Thyroid gland (tissue), 4 donors: ENCODE results near the gene TANGO2. TPM values are rescaled to one million over a fixed set of nuclear protein-coding genes. Genes with fewer than 3 reads are reported as not detected.

ENCODE experiments used
- DNase-seq, 2 donors: peaks; one replicate each; pipeline ENCODE4 v3.0.0-alpha.2; 2019
- H3K27ac ChIP-seq, 3 donors: fragments of 200-600 bp; sonication (generic); 1 replicate in 2 of 3; 2 replicates in 1 of 3; pipeline ENCODE4 v1.5.1; 2016 to 2019; ENCODE audit warnings: mild to moderate bottlenecking in 1 of 3, moderate library complexity in 1 of 3
- H3K27me3 ChIP-seq: fragments of 200-600 bp; sonication (generic); one replicate; pipeline ENCODE4 v1.5.1; 2019
- H3K36me3 ChIP-seq, 2 donors: fragments of 200-600 bp; sonication (generic); one replicate each; pipeline ENCODE4 v1.5.1; 2016 to 2019
- H3K4me1 ChIP-seq, 2 donors: fragments of 200-600 bp; sonication (generic); one replicate each; pipeline ENCODE4 v1.5.1; 2017 to 2019
- H3K4me3 ChIP-seq, 3 donors: fragments of 200-600 bp; sonication (generic); replicated peaks in 1 of 3; 1 replicate in 2 of 3; 2 replicates in 1 of 3; pipeline ENCODE4 v1.5.1; 2016; ENCODE audit warnings: mild to moderate bottlenecking in 1 of 3
- H3K9me3 ChIP-seq: fragments of 200-600 bp; sonication (generic); one replicate; pipeline ENCODE4 v1.5.1; 2017
- POLR2A ChIP-seq, 2 donors: fragments of 450-650 bp; IDR thresholded peaks; one replicate each; pipeline ENCODE4 v1.6.1; 2017; ENCODE audit warnings: antibody characterized with exemption in 2 of 2, mild to moderate bottlenecking in 2 of 2, moderate library complexity in 1 of 2
- WGBS, 2 donors: methylation state at CpG; one replicate each; pipeline ENCODE4 v1.1.5; 2017; 5-methylcytosine and 5-hydroxymethylcytosine counted together
- intact Hi-C: fragments of 100-400 bp; cut with DNase I; formaldehyde crosslinking; loops from one replicate; pipeline ENCODE4 v1.15.1; 2023
- total RNA-seq, 4 donors: library from RNA; depleted of rRNA; stranded (reverse); fragments of >200 nt; gene quantifications; one replicate each; pipeline ENCODE4 v1.2.3, GENCODE V29; 2016
- TF ChIP-seq, protein P1 (sequence below), 6 experiments: fragments of 200-600 bp in 3 of 6; fragments of 450-650 bp in 3 of 6; sonication (generic) in 3 of 6; IDR thresholded peaks; one replicate each; pipeline ENCODE4 v1.5.1; 2016 to 2019; ENCODE audit warnings: antibody characterized with exemption in 6 of 6, mild to moderate bottlenecking in 2 of 6, inconsistent platforms in 1 of 6, moderate library complexity in 1 of 6

The TANGO2 gene
- total RNA-seq, 4 donors from 2014 or later, result 50.3 to 82.7 (median 65.2) TPM

DNA sequence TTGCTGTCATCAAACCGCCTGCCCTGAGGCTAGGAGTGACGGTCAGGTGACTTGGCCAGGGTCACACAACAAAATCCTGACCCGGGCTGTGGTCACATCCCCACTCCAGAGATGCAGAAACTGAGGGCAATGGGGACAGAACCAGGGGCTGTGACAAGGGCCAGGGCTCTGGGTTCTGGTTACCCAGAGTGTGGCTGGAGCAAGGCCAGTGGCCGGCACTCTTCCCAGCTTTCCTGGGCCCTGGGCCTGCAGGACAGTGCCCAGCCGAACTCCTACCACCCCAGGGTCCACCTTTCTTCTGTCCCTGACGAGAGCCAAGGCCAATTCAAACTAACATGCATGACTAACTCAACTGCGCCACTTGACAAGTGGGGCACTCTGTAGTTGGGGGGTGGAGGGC, 40.1 kb upstream of the TANGO2 start:
- no peaks in the 10 kb centered on the region for H3K27me3 ChIP-seq
- H3K27ac ChIP-seq, result peak overlapping the region; percentile 80 to 89 (median 89)
- TF ChIP-seq POLR2A (IDR thresholded peaks at IDR 0.05), result no peak
- TF ChIP-seq, protein P1, sequence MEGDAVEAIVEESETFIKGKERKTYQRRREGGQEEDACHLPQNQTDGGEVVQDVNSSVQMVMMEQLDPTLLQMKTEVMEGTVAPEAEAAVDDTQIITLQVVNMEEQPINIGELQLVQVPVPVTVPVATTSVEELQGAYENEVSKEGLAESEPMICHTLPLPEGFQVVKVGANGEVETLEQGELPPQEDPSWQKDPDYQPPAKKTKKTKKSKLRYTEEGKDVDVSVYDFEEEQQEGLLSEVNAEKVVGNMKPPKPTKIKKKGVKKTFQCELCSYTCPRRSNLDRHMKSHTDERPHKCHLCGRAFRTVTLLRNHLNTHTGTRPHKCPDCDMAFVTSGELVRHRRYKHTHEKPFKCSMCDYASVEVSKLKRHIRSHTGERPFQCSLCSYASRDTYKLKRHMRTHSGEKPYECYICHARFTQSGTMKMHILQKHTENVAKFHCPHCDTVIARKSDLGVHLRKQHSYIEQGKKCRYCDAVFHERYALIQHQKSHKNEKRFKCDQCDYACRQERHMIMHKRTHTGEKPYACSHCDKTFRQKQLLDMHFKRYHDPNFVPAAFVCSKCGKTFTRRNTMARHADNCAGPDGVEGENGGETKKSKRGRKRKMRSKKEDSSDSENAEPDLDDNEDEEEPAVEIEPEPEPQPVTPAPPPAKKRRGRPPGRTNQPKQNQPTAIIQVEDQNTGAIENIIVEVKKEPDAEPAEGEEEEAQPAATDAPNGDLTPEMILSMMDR (IDR thresholded peaks at IDR 0.05), result no peak
- peaks cover 5 to 19% of the 10 kb centered on the region in 2 donors for H3K36me3 ChIP-seq
- intact Hi-C loops, result no loop called here
- no peak overlapping the region for H3K4me3 ChIP-seq
- 46 to 61% methylated on average over 3 of the region's 7 CpGs for WGBS, 2 donors
- DNase-seq, result no peak
- H3K9me3 ChIP-seq, result no peaks in the 10 kb centered on the region
- H3K4me1 ChIP-seq, result peaks cover 45 to 56% of the 10 kb centered on the region in 2 donors

DNA sequence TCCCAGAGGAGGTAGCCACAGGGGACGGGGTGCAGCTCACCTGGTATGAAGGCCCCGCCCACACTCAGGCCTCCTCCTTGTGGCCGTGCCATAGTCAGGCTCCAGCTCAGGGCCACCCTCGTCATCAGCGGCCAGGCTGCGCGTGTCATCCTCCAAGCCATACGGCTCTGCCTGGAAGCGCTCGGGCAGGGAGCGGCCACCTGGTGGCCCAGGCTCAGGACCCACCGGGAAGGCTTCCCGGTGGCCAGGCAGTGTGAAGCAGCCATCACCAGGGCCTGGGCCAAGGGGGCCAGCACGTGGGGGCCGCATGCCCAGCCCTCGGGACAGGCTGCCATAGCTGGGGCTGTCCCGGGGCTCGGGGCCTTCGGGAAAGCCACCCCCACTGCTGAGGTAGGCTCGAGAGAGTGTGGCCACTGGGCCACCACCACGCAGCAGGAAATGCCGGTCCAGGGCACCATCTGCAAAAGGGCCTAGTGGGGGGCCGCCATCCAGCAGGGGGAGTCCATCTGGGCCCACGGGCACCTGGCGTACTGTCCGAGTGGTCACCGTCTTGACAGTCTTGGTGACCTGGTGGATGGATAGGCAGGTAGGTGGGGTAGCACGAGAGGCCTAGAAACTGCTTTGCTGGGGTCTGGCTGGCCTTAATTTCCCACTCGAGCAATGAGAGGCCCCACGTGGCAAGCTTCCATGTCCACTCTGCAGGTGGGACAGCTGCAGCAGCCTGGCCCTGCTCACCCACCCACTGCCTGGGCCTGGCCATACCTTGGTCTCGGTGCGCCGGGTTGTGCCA, 39.5 kb upstream of the TANGO2 start:
- 70 to 75% methylated on average over 2 to 6 of the region's 33 CpGs for WGBS, 2 donors
- peak; percentile 99 to 100 for DNase-seq
- intact Hi-C loops, result no loop called here
- Histone ChIP-seq H3K4me1 (peaks cover 51 to 62% of the 10 kb centered on the region in 2 donors), H3K27ac (peak overlapping the region; percentile 79 to 93 (median 89)), H3K4me3 (no peak overlapping the region), H3K9me3 (no peaks in the 10 kb centered on the region), H3K36me3 (peaks cover 5 to 19% of the 10 kb centered on the region in 2 donors), H3K27me3 (no peaks in the 10 kb centered on the region)
- peak in 1 of 2 donors; percentile 63 for TF ChIP-seq POLR2A (IDR thresholded peaks at IDR 0.05)
- TF ChIP-seq, protein P1 (IDR thresholded peaks at IDR 0.05), result peak in 4 of 6 experiments; percentile 33 to 49 (median 37)

DNA sequence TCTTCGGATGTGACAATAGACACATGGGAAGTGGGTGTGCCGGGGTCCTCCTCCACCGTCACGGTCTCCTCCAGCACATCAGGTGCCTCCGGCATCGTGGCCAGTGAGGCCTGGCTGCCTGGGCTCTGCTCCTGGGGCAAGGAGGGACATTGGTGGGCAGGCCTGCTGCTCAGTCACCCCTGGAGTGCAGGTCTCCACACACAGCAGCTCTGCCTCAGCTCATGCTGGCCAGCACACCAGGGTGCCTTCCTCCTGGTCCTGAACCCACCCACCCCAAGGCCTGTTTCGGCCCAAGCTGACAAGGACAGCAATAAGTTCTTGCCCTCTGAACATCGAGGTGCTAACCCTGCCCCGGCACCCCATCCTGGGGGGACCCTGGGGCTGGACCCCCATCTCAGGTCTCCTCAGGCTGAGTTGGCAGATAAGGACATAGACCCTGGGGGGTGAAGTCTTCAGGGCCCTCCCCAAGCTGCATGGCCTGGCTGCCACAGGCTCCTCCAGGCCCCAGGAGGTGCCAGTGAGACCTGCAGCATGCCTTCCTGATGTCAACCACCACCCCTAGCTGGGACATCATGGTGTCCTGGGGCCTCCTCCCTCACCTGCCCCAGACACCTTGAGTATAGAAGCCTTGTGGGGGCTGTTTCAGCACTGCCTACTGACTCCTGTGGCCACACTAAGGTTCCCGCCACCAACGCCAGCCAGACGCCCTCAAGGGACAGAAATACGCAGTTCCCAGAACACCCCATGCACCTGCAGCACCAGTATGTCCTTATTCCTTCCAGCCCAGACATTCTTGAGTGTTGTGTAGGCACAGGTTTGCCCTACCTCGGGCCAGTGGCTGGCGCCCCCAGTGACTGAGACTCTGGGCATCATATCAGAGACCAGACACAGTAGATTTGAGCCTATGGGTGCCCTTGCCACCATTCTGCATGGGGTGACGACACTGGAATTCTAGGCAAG, 38.7 kb upstream of the TANGO2 start:
- Histone ChIP-seq H3K4me1 (peaks cover 52 to 62% of the 10 kb centered on the region in 2 donors), H3K36me3 (peaks cover 5 to 15% of the 10 kb centered on the region in 2 donors), H3K9me3 (no peaks in the 10 kb centered on the region), H3K27me3 (no peaks in the 10 kb centered on the region), H3K27ac (peak overlapping the region; percentile 79 to 93 (median 89)), H3K4me3 (no peak overlapping the region)
- peak in 1 of 2 donors; percentile 31 for DNase-seq
- 92 to 93% methylated on average over 9 to 12 of the region's 16 CpGs for WGBS, 2 donors
- intact Hi-C loops, result no loop called here
- TF ChIP-seq POLR2A (IDR thresholded peaks at IDR 0.05), result no peak
- TF ChIP-seq, protein P1 (IDR thresholded peaks at IDR 0.05), result no peak

DNA sequence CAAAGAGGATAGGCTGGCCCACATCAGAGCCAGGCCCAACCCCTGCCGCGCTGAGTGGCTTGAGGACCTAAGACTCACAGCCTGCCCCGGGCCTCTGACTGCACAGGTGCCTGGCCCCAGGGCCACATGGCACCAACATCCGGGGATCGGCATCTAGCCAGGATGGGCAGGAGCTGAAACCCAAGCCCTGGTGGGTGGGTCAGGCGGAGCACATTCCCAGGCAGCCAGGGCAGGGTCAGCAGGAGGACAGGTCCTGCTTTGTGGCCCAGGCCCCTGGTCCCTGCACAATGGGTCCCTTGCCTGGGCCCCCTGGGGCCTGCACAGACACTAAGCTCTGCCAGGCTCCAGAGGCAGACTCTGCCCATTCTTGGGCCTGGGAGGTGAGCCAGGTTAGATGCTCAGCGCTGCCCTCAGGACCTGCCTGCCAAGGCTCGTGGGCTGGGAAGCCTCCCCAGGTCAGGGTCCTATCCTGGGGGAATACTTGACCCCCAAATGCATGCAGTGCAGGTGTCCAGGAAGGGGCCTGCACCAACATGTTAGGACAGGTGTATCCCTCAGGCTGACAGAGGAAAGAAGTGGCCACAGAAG, 37.8 kb upstream of the TANGO2 start:
- Histone ChIP-seq H3K27me3 (no peaks in the 10 kb centered on the region), H3K27ac (peak overlapping the region; percentile 7 to 50 (median 28)), H3K4me1 (peaks cover 52 to 62% of the 10 kb centered on the region in 2 donors), H3K36me3 (peaks cover 5 to 9% of the 10 kb centered on the region in 2 donors), H3K4me3 (no peak overlapping the region), H3K9me3 (no peaks in the 10 kb centered on the region)
- TF ChIP-seq POLR2A (IDR thresholded peaks at IDR 0.05), result no peak
- TF ChIP-seq, protein P1 (IDR thresholded peaks at IDR 0.05), result no peak
- DNase-seq, result no peak
- WGBS, 2 donors, result 71% methylated on average over 8 of the region's 8 CpGs; no CpG with 5 or more reads in 1 of the 2 donors
- intact Hi-C loops, result no loop called here
